IMR-90 (cell line): Measurements from ENCODE around the gene ARMC3. TPM values are rescaled to one million over a fixed set of nuclear protein-coding genes. Genes with fewer than 3 reads are reported as not detected.
"Not testable (repeated sequence)": the region's sequence is repeated elsewhere in the genome, so short reads cannot be mapped to it uniquely, and the experiment has no call there.

Experiments used
- ATAC-seq: fragments of 200-7000 bp; cut with Tn5 transposase; 2 replicates; pipeline ENCODE4 v1.9.1; 2020; ENCODE audit warnings: low read depth, mild to moderate bottlenecking, moderate library complexity
- BruUV-seq: library from RNA; stranded (reverse); fragments of 400-500 nt; replicated peaks from 2 replicates; lab custom pipeline; 2021; lab: Mats Ljungman, UMichigan
- CTCF ChIA-PET: fragments of 300-600 bp; formaldehyde crosslinking; extraction: SDS; loops from one replicate; lab custom pipeline; 2021; ENCODE audit warnings: antibody characterized with exemption; lab: Yijun Ruan, JAX
- POLR2A ChIA-PET: fragments of 300-600 bp; sonication (Branson Sonifier 250); formaldehyde crosslinking; loops from one replicate; lab custom pipeline; 2022; ENCODE audit warnings: antibody characterized with exemption; ENCODE audit not compliant: unreplicated experiment; lab: Charles Lee
- DNase-seq: peaks from one replicate; pipeline ENCODE4 v3.0.0; 2013
- H2AFZ ChIP-seq: replicated peaks from 2 replicates; pipeline ENCODE3; 2013; ENCODE audit warnings: low read length, mild to moderate bottlenecking; ENCODE audit not compliant: poor library complexity
- H2AK5ac ChIP-seq: 2 replicates; pipeline ENCODE4 v1.6.1; 2013; ENCODE audit warnings: low read depth, low read length, inconsistent platforms
- H2AK9ac ChIP-seq: replicated peaks from 2 replicates; pipeline ENCODE3; 2013; ENCODE audit warnings: mild to moderate bottlenecking, low read depth, low read length, moderate library complexity; ENCODE audit not compliant: poor library complexity
- H2BK120ac ChIP-seq: 2 replicates; pipeline ENCODE4 v1.6.1; 2013; ENCODE audit warnings: low read depth, low read length, inconsistent platforms
- H2BK15ac ChIP-seq: 3 replicates; pipeline ENCODE4 v1.6.1; 2013; ENCODE audit warnings: low read depth, low read length, inconsistent platforms
- H2BK20ac ChIP-seq: 2 replicates; pipeline ENCODE4 v1.6.1; 2013; ENCODE audit warnings: low read depth, mild to moderate bottlenecking, inconsistent platforms, low read length, moderate library complexity
- H2BK5ac ChIP-seq: 2 replicates; pipeline ENCODE4 v1.6.1; 2013; ENCODE audit warnings: mild to moderate bottlenecking, low read depth, low read length, inconsistent platforms; ENCODE audit not compliant: poor library complexity, severe bottlenecking
- H3K14ac ChIP-seq: replicated peaks from 2 replicates; pipeline ENCODE4 v1.6.1; 2013; ENCODE audit warnings: low read depth, low read length, inconsistent platforms
- H3K18ac ChIP-seq: 2 replicates; pipeline ENCODE4 v1.6.1; 2013; ENCODE audit warnings: low read depth, low read length, control low read depth
- H3K23ac ChIP-seq: 2 replicates; pipeline ENCODE4 v1.6.1; 2013; ENCODE audit warnings: low read depth, low read length, inconsistent platforms
- H3K27ac ChIP-seq: 2 replicates; pipeline ENCODE4 v1.5.1; 2013; ENCODE audit warnings: mild to moderate bottlenecking, control low read depth, low read length; ENCODE audit not compliant: insufficient read depth
- H3K27me3 ChIP-seq: 2 replicates; pipeline ENCODE4 v1.6.1; 2013; ENCODE audit warnings: low read length; ENCODE audit not compliant: control insufficient read depth, insufficient read depth
- H3K36me3 ChIP-seq: 2 replicates; pipeline ENCODE4 v1.6.1; 2013; ENCODE audit warnings: low read length, mixed read lengths; ENCODE audit not compliant: control insufficient read depth, insufficient read depth
- H3K4ac ChIP-seq: 2 replicates; pipeline ENCODE4 v1.6.1; 2013; ENCODE audit warnings: low read depth, low read length, inconsistent platforms
- H3K4me1 ChIP-seq: 2 replicates; pipeline ENCODE4 v1.6.1; 2013; ENCODE audit warnings: low read length, mixed read lengths; ENCODE audit not compliant: control insufficient read depth, insufficient read depth
- H3K4me2 ChIP-seq: 2 replicates; pipeline ENCODE4 v1.6.1; 2013; ENCODE audit warnings: low read depth, mild to moderate bottlenecking, control low read depth, low read length, moderate library complexity
- H3K4me3 ChIP-seq: 2 replicates; pipeline ENCODE4 v1.5.1; 2013; ENCODE audit warnings: low read depth, mild to moderate bottlenecking, control low read depth, low read length, moderate library complexity; ENCODE audit not compliant: insufficient read depth
- H3K56ac ChIP-seq: 2 replicates; pipeline ENCODE4 v1.6.1; 2013; ENCODE audit warnings: low read length, inconsistent platforms; ENCODE audit not compliant: insufficient read depth; ENCODE audit errors: extremely low read depth
- H3K79me1 ChIP-seq, 2 experiments: 2 replicates each; pipeline ENCODE4 v1.6.1; 2013; ENCODE audit warnings: low read length in 2 of 2, inconsistent platforms in 1 of 2, low read depth in 1 of 2
- H3K9ac ChIP-seq: 2 replicates; pipeline ENCODE4 v1.6.1; 2013; ENCODE audit warnings: low read depth, low read length, control low read depth
- H3K9me1 ChIP-seq: 2 replicates; pipeline ENCODE4 v1.6.1; 2013; ENCODE audit warnings: low read length, inconsistent platforms; ENCODE audit not compliant: insufficient read depth
- H3K9me3 ChIP-seq: 2 replicates; pipeline ENCODE4 v1.6.1; 2013; ENCODE audit warnings: low read length; ENCODE audit not compliant: control insufficient read depth, insufficient read depth
- H4K20me1 ChIP-seq: 2 replicates; pipeline ENCODE4 v1.6.1; 2013; ENCODE audit warnings: low read length, inconsistent platforms; ENCODE audit not compliant: insufficient read depth
- H4K5ac ChIP-seq: 2 replicates; pipeline ENCODE4 v1.6.1; 2013; ENCODE audit warnings: mild to moderate bottlenecking, low read depth, low read length, control low read depth
- H4K8ac ChIP-seq, 2 experiments: 2 replicates each; pipeline ENCODE4 v1.6.1; 2013; ENCODE audit warnings: low read depth in 2 of 2, low read length in 2 of 2, control low read depth in 1 of 2, inconsistent platforms in 1 of 2
- H4K91ac ChIP-seq: 2 replicates; pipeline ENCODE4 v1.6.1; 2013; ENCODE audit warnings: low read depth, low read length, inconsistent platforms; ENCODE audit not compliant: insufficient read depth
- CHD1 ChIP-seq: IDR thresholded peaks from 2 replicates; pipeline ENCODE4 v1.6.1; 2012; ENCODE audit warnings: low read depth, low read length, improper control_type of control experiment
- MAFK ChIP-seq: IDR thresholded peaks from 2 replicates; pipeline ENCODE4 v1.6.1; 2012; ENCODE audit warnings: low read depth, low read length, improper control_type of control experiment
- NFE2L2 ChIP-seq: fragments of 150-350 bp; IDR thresholded peaks from 2 replicates; pipeline ENCODE4 v1.6.1; 2016; ENCODE audit warnings: low read depth, mild to moderate bottlenecking, low read length
- POLR2A ChIP-seq: IDR thresholded peaks from 2 replicates; pipeline ENCODE4 v1.6.1; 2012; ENCODE audit warnings: mild to moderate bottlenecking, low read depth, low read length
- RAD21 ChIP-seq: IDR thresholded peaks from 2 replicates; pipeline ENCODE4 v1.6.1; 2012; ENCODE audit warnings: low read length, improper control_type of control experiment
- RFX5 ChIP-seq: IDR thresholded peaks from 2 replicates; pipeline ENCODE4 v1.8.0; 2012; ENCODE audit warnings: low read depth, mild to moderate bottlenecking, low read length, moderate library complexity
- WGBS, 2 experiments: methylation state at CpG; one replicate each; pipeline versions ENCODE4 v1.1.5 to v1.1.7; 2013; ENCODE audit warnings: missing lambda C conversion rate in 2 of 2; ENCODE audit not compliant: insufficient read length in 1 of 2; ENCODE audit errors: extremely low coverage in 2 of 2; 5-methylcytosine and 5-hydroxymethylcytosine counted together
- dilution Hi-C: fragments of 300-500 bp; cut with HindIII; formaldehyde crosslinking; loops from one replicate; pipeline ENCODE4 v1.14.3; 2018; ENCODE audit warnings: low sequenced_read_pairs; ENCODE audit not compliant: unreplicated experiment
- in situ Hi-C: fragments of 300-500 bp; cut with MboI; formaldehyde crosslinking; loops from 3 replicates; pipeline ENCODE4 v1.14.3; 2019; ENCODE audit warnings: low sequenced_read_pairs, inconsistent platforms, mixed read lengths
- intact Hi-C: fragments of 100-400 bp; cut with micrococcal nuclease; formaldehyde crosslinking; loops from 2 replicates; pipeline ENCODE4 v1.10.0; 2022
- polyA plus RNA-seq, 3 experiments: library from polyadenylated mRNA; depleted of rRNA; stranded (reverse); fragments of >200 nt; gene quantifications; 2 replicates each; pipeline ENCODE4 v1.2.3, GENCODE V29; 2012; ENCODE audit warnings: low replicate concordance in 1 of 3
- total RNA-seq: library from RNA; depleted of rRNA; stranded (reverse); fragments of >200 nt; gene quantifications from 2 replicates; pipeline ENCODE4 v1.2.3, GENCODE V29; 2012

The ARMC3 gene
- total and polyA plus RNA-seq, 2 of the 4 experiments (the other 2 are of a cell fraction), result not detected

DNA sequence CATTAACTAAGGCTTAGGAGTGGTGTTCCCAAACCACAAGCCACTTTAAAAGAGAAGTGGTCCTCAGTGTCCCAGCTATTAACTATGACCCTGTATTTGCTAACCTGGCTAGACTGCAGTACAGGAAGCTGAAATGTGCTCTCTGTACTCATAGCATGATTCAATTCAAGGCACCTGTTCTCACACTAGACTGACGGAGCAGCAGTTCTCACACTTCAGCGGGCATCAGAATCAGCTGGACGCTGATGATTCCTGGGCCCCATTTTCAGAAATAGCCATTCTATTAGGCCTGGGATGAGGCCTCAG lies 143.0 kb downstream of the ARMC3 start:
- no peak overlapping the region for H3K23ac ChIP-seq
- no peak overlapping the region for H4K91ac ChIP-seq
- WGBS, 2 experiments, result 87% methylated on average over 3 of the region's 3 CpGs; no CpG with 5 or more reads in 1 of the 2 experiments
- in situ Hi-C loops, result no loop called here
- no peaks in the 10 kb centered on the region for H3K79me1 ChIP-seq
- intact Hi-C loops, result no loop called here
- H3K4ac ChIP-seq, result no peak overlapping the region
- H3K9ac ChIP-seq, result no peak overlapping the region
- no peaks in the 10 kb centered on the region for H3K36me3 ChIP-seq
- H3K18ac ChIP-seq, result no peak overlapping the region
- no peaks in the 10 kb centered on the region for H3K9me1 ChIP-seq
- H2AK9ac ChIP-seq, result no peak overlapping the region
- BruUV-seq, result no TSS peak
- H2BK120ac ChIP-seq, result no peak overlapping the region
- no peak overlapping the region for H4K5ac ChIP-seq
- no peak overlapping the region for H3K56ac ChIP-seq
- peaks cover 4% of the 10 kb centered on the region for H3K27me3 ChIP-seq
- H3K9me3 ChIP-seq, result no peaks in the 10 kb centered on the region
- ChIA-PET POLR2A (no interaction called here), CTCF (no interaction called here)
- no peaks in the 10 kb centered on the region for H4K20me1 ChIP-seq
- no peak overlapping the region for H3K4me3 ChIP-seq
- no peak overlapping the region for H4K8ac ChIP-seq
- H2AFZ ChIP-seq, result no peak overlapping the region
- dilution Hi-C loops, result no loop called here
- H2BK20ac ChIP-seq, result no peak overlapping the region
- TF ChIP-seq NFE2L2 (no peak), CHD1 (no peak), RAD21 (no peak), RFX5 (no peak), POLR2A (no peak), MAFK (no peak)
- no peak overlapping the region for H3K14ac ChIP-seq
- no peaks in the 10 kb centered on the region for H3K4me1 ChIP-seq
- ATAC-seq (no peak), DNase-seq (no peak)
- no peak overlapping the region for H3K27ac ChIP-seq
- no peak overlapping the region for H2AK5ac ChIP-seq
- no peak overlapping the region for H3K4me2 ChIP-seq
- H2BK5ac ChIP-seq, result no peak overlapping the region
- no peak overlapping the region for H2BK15ac ChIP-seq

DNA sequence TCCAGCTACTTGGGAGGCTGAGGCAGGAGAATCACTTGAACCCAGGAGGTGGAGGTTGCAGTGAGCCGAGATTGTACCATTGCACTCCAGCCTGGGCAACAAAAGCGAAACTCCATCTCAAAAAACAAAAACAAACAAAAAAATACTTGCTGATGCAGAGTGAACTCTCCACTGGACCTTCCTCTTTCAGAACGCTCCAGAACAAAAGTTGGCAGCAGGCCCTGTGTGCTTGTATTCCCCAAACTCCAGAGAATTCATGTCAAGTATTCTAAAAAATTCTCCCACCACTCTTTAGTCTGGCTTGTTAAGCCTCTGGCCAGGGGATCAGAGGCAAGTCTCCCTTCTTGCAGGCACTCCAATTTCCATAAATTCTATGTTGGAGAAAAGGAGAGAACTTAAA lies 144.7 kb downstream of the ARMC3 start:
- H3K79me1 ChIP-seq, ATAC-seq, H2AFZ ChIP-seq, H3K9ac ChIP-seq, intact Hi-C loops, H3K18ac ChIP-seq, H3K9me3 ChIP-seq, H3K14ac ChIP-seq, H3K9me1 ChIP-seq, H3K27ac ChIP-seq, CTCF ChIA-PET, H2BK120ac ChIP-seq, H2BK5ac ChIP-seq, H3K4me2 ChIP-seq, dilution Hi-C loops, H4K8ac ChIP-seq, H2BK15ac ChIP-seq, H4K91ac ChIP-seq, H3K36me3 ChIP-seq, in situ Hi-C loops, DNase-seq, H2AK9ac ChIP-seq, BruUV-seq, H2BK20ac ChIP-seq, H3K56ac ChIP-seq, H3K4me3 ChIP-seq, H4K20me1 ChIP-seq, H3K4me1 ChIP-seq, H2AK5ac ChIP-seq, POLR2A ChIA-PET, H4K5ac ChIP-seq, H3K27me3 ChIP-seq, H3K23ac ChIP-seq, H3K4ac ChIP-seq: not testable (repeated sequence)
- 17% methylated on average over 1 of the region's 3 CpGs; no CpG with 5 or more reads in 1 of the 2 experiments for WGBS, 2 experiments
